WERI-Rb-1 (cell line): ENCODE measurements around the gene KIF5A.

Experiments used
- DNase-seq: peaks from one replicate; pipeline ENCODE4 v3.0.0-alpha.2; 2020
- H3K27ac ChIP-seq: fragments of 250-450 bp; sonication (Bioruptor Pico); 2 replicates; pipeline ENCODE4 v1.5.1; 2020; ENCODE audit warnings: mild to moderate bottlenecking, moderate library complexity
- H3K27me3 ChIP-seq: fragments of 250-450 bp; sonication (Bioruptor Pico); 2 replicates; pipeline ENCODE4 v1.5.1; 2021; ENCODE audit warnings: mild to moderate bottlenecking, low read depth, moderate library complexity; ENCODE audit not compliant: insufficient read depth, severe bottlenecking
- H3K36me3 ChIP-seq: fragments of 250-450 bp; sonication (Bioruptor Pico); 2 replicates; pipeline ENCODE4 v1.5.1; 2020; ENCODE audit warnings: mild to moderate bottlenecking, moderate library complexity
- H3K4me3 ChIP-seq: 2 replicates; pipeline ENCODE4 v1.5.1; 2011; ENCODE audit warnings: low read depth, mild to moderate bottlenecking, control low read depth, low read length
- H3K9me3 ChIP-seq: fragments of 250-450 bp; sonication (Bioruptor Pico); 2 replicates; pipeline ENCODE4 v1.5.1; 2021; ENCODE audit warnings: mild to moderate bottlenecking, moderate library complexity; ENCODE audit not compliant: severe bottlenecking
- CTCF ChIP-seq: IDR thresholded peaks from 2 replicates; pipeline ENCODE4 v1.5.1; 2011; ENCODE audit warnings: low read depth, mild to moderate bottlenecking, control low read depth, inconsistent platforms, low read length

Gene KIF5A

GRCh38 chr12:57523706-57524614 lies 25.9 kb upstream of the KIF5A start:
- H3K27me3 ChIP-seq: no peaks in the 10 kb centered on the region
- H3K27ac ChIP-seq: peak overlapping the region; percentile 99
- TF ChIP-seq CTCF: no peak
- no peak for DNase-seq
- H3K4me3 ChIP-seq: peak overlapping the region; percentile 59
- H3K9me3 ChIP-seq: no peaks in the 10 kb centered on the region
- H3K36me3 ChIP-seq: peaks cover 62% of the 10 kb centered on the region

- Histone ChIP-seq H3K36me3 (peaks cover 60% of the 10 kb centered on the region), H3K4me3 (no peak overlapping the region), H3K27ac (peak overlapping the region; percentile 99; the same call in 1 of the 2 replicates), H3K9me3 (no peaks in the 10 kb centered on the region), H3K27me3 (no peaks in the 10 kb centered on the region)
- no peak for TF ChIP-seq CTCF
- DNase-seq: no peak
Observed at GRCh38 chr12:57524814-57525614, 24.8 kb upstream of the KIF5A start.

DNA sequence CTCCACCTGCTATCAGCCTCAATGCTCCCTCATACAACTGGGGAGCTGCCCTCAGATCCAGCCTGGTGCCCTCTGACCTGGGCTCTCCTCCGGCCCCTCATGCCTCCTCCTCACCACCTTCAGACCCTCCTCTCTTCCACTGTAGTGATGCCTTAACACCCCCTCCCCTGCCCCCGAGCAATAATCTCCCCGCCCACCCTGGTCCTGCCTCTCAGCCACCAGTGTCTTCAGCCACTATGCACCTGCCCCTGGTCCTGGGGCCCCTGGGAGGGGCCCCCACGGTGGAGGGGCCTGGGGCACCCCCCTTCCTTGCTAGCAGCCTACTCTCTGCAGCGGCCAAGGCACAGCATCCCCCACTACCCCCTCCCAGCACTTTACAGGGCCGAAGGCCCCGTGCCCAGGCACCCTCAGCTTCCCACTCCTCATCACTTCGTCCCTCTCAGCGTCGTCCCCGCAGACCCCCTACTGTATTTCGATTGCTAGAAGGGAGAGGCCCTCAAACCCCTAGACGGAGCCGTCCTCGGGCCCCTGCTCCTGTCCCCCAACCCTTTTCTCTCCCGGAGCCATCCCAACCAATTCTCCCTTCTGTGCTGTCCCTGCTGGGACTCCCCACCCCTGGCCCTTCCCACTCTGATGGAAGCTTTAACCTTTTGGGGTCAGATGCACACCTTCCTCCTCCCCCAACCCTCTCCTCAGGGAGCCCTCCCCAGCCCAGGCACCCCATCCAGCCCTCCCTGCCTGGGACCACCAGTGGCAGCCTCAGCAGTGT lies 24.0 kb upstream of the KIF5A start:
- Histone ChIP-seq H3K27ac (no peak overlapping the region), H3K9me3 (no peaks in the 10 kb centered on the region), H3K4me3 (no peak overlapping the region), H3K27me3 (no peaks in the 10 kb centered on the region), H3K36me3 (peaks cover 66% of the 10 kb centered on the region)
- TF ChIP-seq CTCF: no peak
- no peak for DNase-seq

GRCh38 chr12:57526477-57527126 lies 23.2 kb upstream of the KIF5A start:
- H3K4me3 ChIP-seq: no peak overlapping the region
- TF ChIP-seq CTCF: no peak
- no peaks in the 10 kb centered on the region for H3K9me3 ChIP-seq
- no peaks in the 10 kb centered on the region for H3K27me3 ChIP-seq
- H3K27ac ChIP-seq: no peak overlapping the region
- DNase-seq: no peak
- H3K36me3 ChIP-seq: peaks cover 74% of the 10 kb centered on the region

GRCh38 chr12:57527184-57527583 lies 22.7 kb upstream of the KIF5A start:
- Histone ChIP-seq H3K36me3 (peaks cover 79% of the 10 kb centered on the region), H3K9me3 (no peaks in the 10 kb centered on the region), H3K27ac (no peak overlapping the region), H3K4me3 (no peak overlapping the region), H3K27me3 (no peaks in the 10 kb centered on the region)
- DNase-seq: no peak
- no peak for TF ChIP-seq CTCF
